PFSK-1 (cell line): ENCODE measurements around the gene RHOBTB3.

ENCODE experiments used
- POLR2AphosphoS5 ChIP-seq: IDR thresholded peaks from 2 replicates; pipeline ENCODE4 v1.6.1; 2012; ENCODE audit warnings: low read depth, mild to moderate bottlenecking, control low read depth, low read length, moderate library complexity
- SIN3A ChIP-seq: IDR thresholded peaks from 2 replicates; pipeline ENCODE4 v1.6.1; 2012; ENCODE audit warnings: mild to moderate bottlenecking, low read length, moderate library complexity, borderline replicate concordance; ENCODE audit not compliant: insufficient read depth
- TAF1 ChIP-seq: IDR thresholded peaks from 2 replicates; pipeline ENCODE4 v1.6.1; 2012; ENCODE audit warnings: low read length, control low read depth, borderline replicate concordance; ENCODE audit not compliant: insufficient read depth
- TF ChIP-seq, protein P1 (sequence below), 2 experiments: IDR thresholded peaks; 2 replicates each; pipeline versions ENCODE4 v1.6.1 to v1.8.0; 2011 to 2012; ENCODE audit warnings: low read depth in 2 of 2, low read length in 2 of 2, control low read depth in 1 of 2, inconsistent platforms in 1 of 2, mild to moderate bottlenecking in 1 of 2, moderate library complexity in 1 of 2; ENCODE audit not compliant: insufficient read depth in 1 of 2

- no peak for TF ChIP-seq POLR2AphosphoS5
- TF ChIP-seq, protein P1, sequence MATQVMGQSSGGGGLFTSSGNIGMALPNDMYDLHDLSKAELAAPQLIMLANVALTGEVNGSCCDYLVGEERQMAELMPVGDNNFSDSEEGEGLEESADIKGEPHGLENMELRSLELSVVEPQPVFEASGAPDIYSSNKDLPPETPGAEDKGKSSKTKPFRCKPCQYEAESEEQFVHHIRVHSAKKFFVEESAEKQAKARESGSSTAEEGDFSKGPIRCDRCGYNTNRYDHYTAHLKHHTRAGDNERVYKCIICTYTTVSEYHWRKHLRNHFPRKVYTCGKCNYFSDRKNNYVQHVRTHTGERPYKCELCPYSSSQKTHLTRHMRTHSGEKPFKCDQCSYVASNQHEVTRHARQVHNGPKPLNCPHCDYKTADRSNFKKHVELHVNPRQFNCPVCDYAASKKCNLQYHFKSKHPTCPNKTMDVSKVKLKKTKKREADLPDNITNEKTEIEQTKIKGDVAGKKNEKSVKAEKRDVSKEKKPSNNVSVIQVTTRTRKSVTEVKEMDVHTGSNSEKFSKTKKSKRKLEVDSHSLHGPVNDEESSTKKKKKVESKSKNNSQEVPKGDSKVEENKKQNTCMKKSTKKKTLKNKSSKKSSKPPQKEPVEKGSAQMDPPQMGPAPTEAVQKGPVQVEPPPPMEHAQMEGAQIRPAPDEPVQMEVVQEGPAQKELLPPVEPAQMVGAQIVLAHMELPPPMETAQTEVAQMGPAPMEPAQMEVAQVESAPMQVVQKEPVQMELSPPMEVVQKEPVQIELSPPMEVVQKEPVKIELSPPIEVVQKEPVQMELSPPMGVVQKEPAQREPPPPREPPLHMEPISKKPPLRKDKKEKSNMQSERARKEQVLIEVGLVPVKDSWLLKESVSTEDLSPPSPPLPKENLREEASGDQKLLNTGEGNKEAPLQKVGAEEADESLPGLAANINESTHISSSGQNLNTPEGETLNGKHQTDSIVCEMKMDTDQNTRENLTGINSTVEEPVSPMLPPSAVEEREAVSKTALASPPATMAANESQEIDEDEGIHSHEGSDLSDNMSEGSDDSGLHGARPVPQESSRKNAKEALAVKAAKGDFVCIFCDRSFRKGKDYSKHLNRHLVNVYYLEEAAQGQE (IDR thresholded peaks at IDR 0.05; ENCODE audit: insufficient read depth in 1 of 2, low read depth in 2 of 2, low read length in 2 of 2), result no peak
- TF ChIP-seq TAF1, result no peak
- TF ChIP-seq SIN3A, result no peak
Observed at GRCh38 chr5:95826949-95827891, 96.1 kb downstream of the RHOBTB3 start.
